Myocyte (in vitro differentiated cells): ENCODE data around the gene GALR1. TPM values are rescaled to one million over a fixed set of nuclear protein-coding genes. Genes with fewer than 3 reads are reported as not detected.

Experiments used
- DNase-seq: peaks from one replicate; pipeline ENCODE4 v3.0.0-alpha.2; 2012; ENCODE audit warnings: low read depth
- total RNA-seq: library from RNA; depleted of rRNA; stranded (reverse); fragments of >200 nt; gene quantifications from 2 replicates; pipeline ENCODE4 v1.2.3, GENCODE V29; 2014

The GALR1 gene
- total RNA-seq, 1 donor from 2014 or later = not detected

GRCh38 chr18:77320971-77321559 is 71.4 kb downstream of the GALR1 start:
- peak; percentile 62 for DNase-seq

GRCh38 chr18:77321823-77322805 is 72.5 kb downstream of the GALR1 start:
- no peak for DNase-seq

- DNase-seq = no peak
These were observed 74.1 kb downstream of the GALR1 start for GRCh38 chr18:77323640-77324299.

Other genes with a start within 250 kb of the GALR1 start
- 3.2 and 7.2 TPM in 2 replicates for gene MBP, start 117.1 kb upstream of the GALR1 start, total RNA-seq